Measurements from ENCODE around the gene CFAP74. TPM values are rescaled to one million over a fixed set of nuclear protein-coding genes. Genes with fewer than 3 reads are reported as not detected.

CFAP74 gene
- total and polyA plus RNA-seq, 2 of the 13 experiments (the other 11 are each of a cell fraction or from before 2014, with no cell fraction given), result 0.27 to 0.62 TPM

- TF ChIP-seq ZBTB43 (CRISPR knock-in tag; conservative IDR thresholded peaks at IDR 0.05) (no peak), SSRP1 (CRISPR knock-in tag; IDR thresholded peaks at IDR 0.05) (peak; percentile 60; the same call in 1 of the 2 replicates), MZF1 (CRISPR knock-in tag; IDR thresholded peaks at IDR 0.05; ENCODE audit: borderline replicate concordance) (no peak), SMAD3 (CRISPR knock-in tag; IDR thresholded peaks at IDR 0.05) (no peak), XBP1 (CRISPR knock-in tag; IDR thresholded peaks at IDR 0.05) (no peak), ZC3H13 (CRISPR knock-in tag; IDR thresholded peaks at IDR 0.05) (0 out of 2 replicates have a peak, but pooled peaks have one; percentile 45), ZNF430 (CRISPR knock-in tag; IDR thresholded peaks at IDR 0.05) (0 out of 2 replicates have a peak, but pooled peaks have one; percentile 43), ZNF777 (CRISPR knock-in tag; IDR thresholded peaks at IDR 0.05) (peak; percentile 21; the same call in 1 of the 2 replicates), JUND (CRISPR knock-in tag; IDR thresholded peaks at IDR 0.05) (no peak), ZNF205 (CRISPR knock-in tag; IDR thresholded peaks at IDR 0.05) (peak; percentile 46; the same call in 1 of the 2 replicates), ELF3 (CRISPR knock-in tag; IDR thresholded peaks at IDR 0.05) (peak; percentile 24; the same call in 1 of the 2 replicates), ATRX (CRISPR knock-in tag; IDR thresholded peaks at IDR 0.05; ENCODE audit: borderline replicate concordance) (no peak), ZFAT (CRISPR knock-in tag; conservative IDR thresholded peaks at IDR 0.05) (no peak), ZNF788 (CRISPR knock-in tag; IDR thresholded peaks at IDR 0.05; ENCODE audit: borderline replicate concordance) (no peak; the same call in 1 of the 2 replicates), ZNF256 (CRISPR knock-in tag; conservative IDR thresholded peaks at IDR 0.05) (0 out of 2 replicates have a peak, but pooled peaks have one; percentile 22), ZNF589 (CRISPR knock-in tag; conservative IDR thresholded peaks at IDR 0.05) (no peak), ARID2 (CRISPR knock-in tag; IDR thresholded peaks at IDR 0.05; ENCODE audit: borderline replicate concordance) (0 out of 2 replicates have a peak, but pooled peaks have one; percentile 29), TFE3 (CRISPR knock-in tag; IDR thresholded peaks at IDR 0.05) (no peak), KLF15 (CRISPR knock-in tag; IDR thresholded peaks at IDR 0.05; ENCODE audit: borderline replicate concordance) (no peak), BATF2 (CRISPR knock-in tag; IDR thresholded peaks at IDR 0.05) (no peak), NFKB2 (CRISPR knock-in tag; IDR thresholded peaks at IDR 0.05; ENCODE audit: borderline replicate concordance) (peak; percentile 58; the same call in 1 of the 2 replicates), GABPB1 (CRISPR knock-in tag; IDR thresholded peaks at IDR 0.05) (peak; percentile 64), ZGPAT (CRISPR knock-in tag; IDR thresholded peaks at IDR 0.05) (peak; percentile 22; the same call in 1 of the 2 replicates), KAT7 (CRISPR knock-in tag; IDR thresholded peaks at IDR 0.05; ENCODE audit: borderline replicate concordance) (0 out of 2 replicates have a peak, but pooled peaks have one; percentile 42), ZNF709 (CRISPR knock-in tag; IDR thresholded peaks at IDR 0.05) (no peak), EEA1 (CRISPR knock-in tag; IDR thresholded peaks at IDR 0.05; ENCODE audit: borderline replicate concordance) (0 out of 2 replicates have a peak, but pooled peaks have one; percentile 26)
These were observed 82.8 kb downstream of the CFAP74 start (continued) for GRCh38 chr1:1920608-1921458.

Measured in HepG2 (cell line).